HG02885 (cell line): Measurements from ENCODE around the gene CCL15.
"Not testable (repeated sequence)": the region's sequence is repeated elsewhere in the genome, so short reads cannot be mapped to it uniquely, and the experiment has no call there.

Experiments used
- ATAC-seq: cut with Tn5 transposase; IDR thresholded peaks from one replicate; pipeline ENCODE4 v1.9.1; 2021; ENCODE audit warnings: mild to moderate bottlenecking; ENCODE audit not compliant: unreplicated experiment, poor library complexity

Gene CCL15

DNA sequence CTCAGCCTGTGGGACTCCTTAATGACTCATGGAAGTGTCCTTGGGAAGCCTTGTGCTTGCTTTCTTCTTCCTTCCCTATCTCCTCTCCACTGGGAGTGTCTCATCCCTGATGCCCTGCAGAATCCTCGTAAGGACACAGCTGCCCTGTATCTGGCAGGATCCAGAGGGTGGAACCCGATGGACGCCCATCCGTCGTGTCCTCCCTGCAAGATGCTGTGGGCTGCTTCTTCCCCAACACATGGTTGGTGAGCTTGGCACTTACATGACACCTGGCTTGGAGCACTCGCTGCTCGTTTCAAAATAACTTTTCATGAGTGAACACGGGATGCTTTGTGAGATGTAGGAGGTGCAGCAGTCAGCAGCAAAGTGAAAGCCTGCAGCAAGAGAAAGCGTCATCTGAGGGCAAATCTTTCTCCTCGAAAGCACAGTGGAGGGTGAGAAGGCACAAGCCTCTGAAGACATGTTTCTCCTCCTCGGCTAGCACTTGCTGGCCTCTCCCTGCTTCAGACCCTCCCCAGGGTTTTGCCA is 3.3 kb downstream of the CCL15 start:
- no peak for ATAC-seq

GRCh38 chr17:35995346-35995745 is 6.0 kb downstream of the CCL15 start:
- ATAC-seq: not testable (repeated sequence)

DNA sequence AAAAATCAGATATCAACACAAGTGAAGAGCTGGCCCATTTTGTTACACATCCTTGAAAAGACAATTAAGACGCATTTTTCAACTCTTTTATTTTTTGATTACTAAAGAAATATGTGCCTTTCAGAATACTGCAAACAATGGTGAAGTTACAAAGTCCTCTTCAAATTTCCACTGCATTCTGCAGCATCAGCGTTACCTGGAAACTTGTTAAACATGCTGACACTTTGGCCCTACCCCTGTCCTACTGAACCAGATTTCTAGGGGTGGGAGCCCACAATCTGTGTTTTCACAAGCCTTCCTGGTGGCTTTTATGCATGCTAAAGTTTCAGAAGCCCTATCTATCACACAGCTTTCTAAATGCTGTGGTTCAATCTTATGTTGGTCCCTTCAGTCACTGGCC is 10.3 kb downstream of the CCL15 start:
- no peak for ATAC-seq

GRCh38 chr17:35988164-35988563 is 13.2 kb downstream of the CCL15 start:
- no peak for ATAC-seq

GRCh38 chr17:35986643-35987042 is 14.7 kb downstream of the CCL15 start, which contains the start of gene CCL14:
TSS of gene CCL14 (minus strand) at chr17:35986729. CDS start at chr17:35986649, 80 bp downstream.
- ATAC-seq: no peak

DNA sequence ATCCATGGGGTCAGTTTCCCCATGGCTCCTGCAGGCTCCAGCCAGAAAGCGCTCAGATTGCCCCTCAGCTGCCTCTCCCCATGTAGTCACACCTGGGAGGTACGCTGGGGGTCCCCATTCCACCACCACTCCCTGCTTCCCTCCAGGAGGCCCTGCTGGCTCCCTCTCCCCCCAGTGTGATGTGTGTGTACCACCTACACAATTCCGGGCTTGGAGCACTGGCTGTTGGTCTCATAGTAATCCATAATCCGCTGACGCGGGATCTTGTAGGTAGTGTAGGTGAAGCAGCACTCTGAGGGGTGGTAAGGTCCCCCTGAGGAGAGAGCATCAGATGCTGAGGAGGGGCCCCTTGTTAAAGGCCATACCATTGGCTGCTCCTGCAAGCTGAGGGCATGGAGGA is 17.2 kb downstream of the CCL15 start:
- ATAC-seq: no peak

DNA sequence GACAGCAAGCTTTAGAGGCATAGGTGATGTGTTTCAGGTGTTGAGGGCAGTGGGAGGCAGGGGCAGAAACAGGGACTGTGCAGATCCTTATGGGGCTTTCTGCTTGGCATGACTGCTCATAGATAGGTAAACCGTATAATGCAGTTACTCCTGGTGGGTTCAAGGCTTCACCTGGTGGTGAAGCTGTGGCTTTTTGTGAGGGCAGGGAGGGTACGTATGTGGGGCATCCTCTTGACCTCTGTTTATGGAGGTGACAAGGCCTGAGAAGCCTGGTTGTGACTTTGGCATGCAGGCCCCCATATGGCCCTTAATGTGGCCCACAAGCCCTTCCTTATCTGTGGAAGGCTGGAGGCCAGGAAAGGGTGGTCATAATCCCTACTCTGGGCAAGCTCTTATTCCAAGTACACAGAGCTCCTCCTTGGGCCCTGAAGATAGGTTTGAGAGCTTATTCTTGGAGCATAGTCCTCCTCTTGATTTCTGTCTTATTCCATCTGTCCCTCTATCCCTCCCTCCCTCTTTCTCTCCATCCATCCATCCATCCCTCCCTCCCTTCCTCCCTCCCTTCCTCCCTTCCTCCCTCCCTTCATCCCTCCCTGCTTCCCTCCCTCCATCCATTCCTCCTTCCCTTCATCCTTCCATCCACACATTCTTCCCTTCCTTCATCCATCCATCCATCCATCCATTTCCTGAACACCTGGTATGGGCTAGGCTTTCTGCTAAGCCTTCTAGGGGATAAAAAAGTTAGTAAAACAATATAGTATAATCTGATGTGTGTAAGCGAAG is 18.8 kb downstream of the CCL15 start:
- no peak for ATAC-seq

DNA sequence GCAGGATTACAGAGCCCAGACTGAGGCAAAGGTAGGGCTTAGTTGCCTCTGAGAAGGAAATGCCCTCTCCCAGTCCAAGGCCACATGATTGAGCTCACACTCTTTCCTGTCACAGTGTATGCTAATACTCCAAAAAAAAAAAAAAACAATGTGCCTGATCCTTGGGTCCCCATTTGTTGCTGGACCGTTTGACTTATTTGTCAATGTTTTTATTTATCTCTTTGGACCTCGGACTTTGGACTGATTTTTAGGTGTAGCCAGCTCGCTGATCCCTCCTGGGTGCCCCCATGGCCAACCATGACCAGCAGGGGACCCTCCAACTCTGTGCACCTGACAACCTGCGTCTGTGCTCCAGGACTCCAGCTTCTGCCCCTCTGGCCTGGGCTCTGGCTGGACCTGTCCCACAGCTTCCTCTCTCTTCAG is 19.4 kb downstream of the CCL15 start:
- no peak for ATAC-seq

DNA sequence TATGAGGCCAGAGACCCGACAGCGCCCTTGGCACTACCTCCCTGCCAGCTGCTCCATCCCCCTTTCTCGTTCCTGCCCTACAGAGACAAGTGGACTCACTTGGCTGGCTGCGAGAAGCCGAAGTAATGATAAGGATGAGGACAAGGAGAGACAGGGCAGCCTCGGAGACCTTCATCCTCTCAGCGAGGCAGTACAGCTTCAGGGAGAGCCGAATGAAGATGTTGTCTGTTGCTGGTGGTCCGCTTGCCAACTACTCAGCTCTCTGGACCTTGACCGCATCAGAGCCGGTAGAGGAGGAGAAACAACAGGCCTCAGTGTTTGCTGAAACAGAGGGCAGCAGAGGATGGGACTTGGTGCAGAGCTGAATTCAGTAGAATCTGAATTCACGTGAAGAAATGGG is 20.1 kb downstream of the CCL15 start, which contains the start of gene CCL16:
Gene CCL16, minus strand, starts transcription at position 252 of the 400 bp plus-strand sequence. Its CDS starts 77 bp downstream, at position 175.
- ATAC-seq: no peak

- ATAC-seq: no peak
Measured at GRCh38 chr17:35978346-35978745, 23.0 kb downstream of the CCL15 start.

GRCh38 chr17:35977509-35977908 is 23.8 kb downstream of the CCL15 start:
- ATAC-seq: no peak

DNA sequence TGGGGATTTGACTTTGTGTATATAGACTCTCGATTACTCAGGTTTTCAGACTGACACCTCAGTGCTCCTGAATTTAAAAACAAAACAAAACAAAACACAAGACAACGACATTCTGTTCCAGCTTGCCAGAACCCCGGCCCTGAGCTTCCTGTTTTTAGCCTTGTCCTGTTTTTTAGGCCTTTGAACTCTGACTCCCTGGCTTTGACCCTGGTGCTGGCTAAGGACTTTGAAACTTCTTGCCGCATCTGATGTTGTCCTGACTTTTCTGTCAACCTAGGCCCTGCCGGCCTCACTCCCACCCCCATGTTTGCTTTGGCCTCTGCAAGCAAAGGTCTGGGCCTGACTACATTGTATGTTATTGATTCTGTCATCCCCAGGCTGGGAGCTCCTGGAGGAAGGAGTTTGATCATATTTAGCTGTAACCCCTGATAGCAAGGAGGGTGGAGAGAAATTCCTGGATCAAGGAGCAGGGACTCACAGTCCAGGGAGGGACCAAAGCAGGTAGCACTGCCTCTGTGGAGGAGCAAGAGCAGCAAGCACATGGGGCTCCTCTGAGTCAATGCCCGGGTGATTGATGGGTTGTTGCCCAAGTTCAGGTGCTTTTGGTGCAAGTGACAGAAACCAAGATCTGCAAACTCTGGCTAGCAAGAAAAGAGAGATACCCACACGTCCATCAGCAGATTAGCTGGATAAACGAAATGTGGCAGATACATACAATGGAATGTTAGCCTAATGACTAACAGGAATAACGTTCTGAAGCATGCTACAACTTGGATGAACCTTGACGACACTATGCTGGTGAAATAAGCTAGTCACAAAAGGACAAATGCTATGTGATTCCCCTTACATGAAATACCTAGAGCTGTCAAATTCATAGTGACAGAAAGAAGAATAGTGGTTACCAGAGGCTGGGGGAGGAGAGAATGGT is 27.8 kb downstream of the CCL15 start:
- ATAC-seq: no peak

DNA sequence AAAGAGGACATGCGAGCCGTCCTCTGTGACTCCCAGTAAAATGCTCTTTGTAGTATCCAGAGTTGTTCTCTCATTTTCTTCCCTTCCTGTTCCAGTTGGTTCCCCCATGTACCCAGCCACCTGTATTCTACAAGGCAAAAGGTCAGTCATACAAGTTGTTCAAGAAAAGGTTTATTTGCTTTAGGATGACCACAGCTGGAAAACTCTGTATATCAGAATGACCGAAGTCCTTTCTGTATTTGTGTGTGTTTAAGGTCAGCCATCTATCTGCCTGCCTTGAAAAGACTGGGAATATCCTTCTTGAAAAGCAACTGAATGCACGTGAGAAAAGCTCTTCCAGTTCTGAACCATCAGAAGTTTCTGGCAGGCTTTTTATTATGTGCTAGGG is 28.4 kb downstream of the CCL15 start:
- ATAC-seq: no peak

DNA sequence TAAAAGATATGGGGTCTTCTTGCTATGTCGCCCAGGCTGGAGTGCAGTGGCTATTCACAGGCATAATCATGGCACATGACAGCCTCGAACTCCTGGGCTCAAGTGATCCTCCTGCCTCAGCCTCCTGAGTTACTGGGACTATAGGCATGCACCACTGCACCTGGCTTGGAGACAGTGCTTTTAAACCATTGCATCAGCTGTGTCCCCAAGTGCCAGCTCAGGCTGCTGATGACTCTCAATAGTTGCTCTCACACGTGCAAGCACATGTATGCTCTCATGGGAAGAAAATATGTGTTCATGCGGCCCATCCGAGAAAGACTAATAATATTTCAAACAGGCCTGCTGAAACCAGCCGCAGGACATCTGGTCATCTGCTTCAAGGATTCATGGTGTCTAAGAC is 28.8 kb downstream of the CCL15 start:
- ATAC-seq: no peak

DNA sequence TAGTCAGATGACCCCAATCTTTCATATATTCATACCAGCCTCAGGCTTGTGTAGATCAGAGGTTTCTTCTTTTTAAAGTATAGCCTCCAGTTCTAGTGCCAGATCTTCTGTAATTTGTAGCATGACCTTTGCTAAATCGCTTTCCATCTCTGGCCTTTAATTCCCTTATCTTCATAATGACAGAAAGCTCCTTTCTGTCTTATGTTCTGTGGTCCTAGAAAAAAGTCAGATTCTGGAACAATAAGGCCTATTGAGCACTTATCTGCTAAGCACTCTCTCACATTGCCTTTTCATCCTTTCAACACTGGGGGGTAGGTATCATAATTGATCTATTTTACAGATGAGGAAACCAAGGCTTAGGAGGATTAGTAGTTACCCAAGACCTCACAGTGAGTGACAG is 29.3 kb downstream of the CCL15 start:
- no peak for ATAC-seq

- no peak for ATAC-seq
Measured at GRCh38 chr17:35969558-35970380, 31.6 kb downstream of the CCL15 start.

GRCh38 chr17:35968520-35969054 is 32.8 kb downstream of the CCL15 start:
- no peak for ATAC-seq

- no peak for ATAC-seq
Measured at GRCh38 chr17:35965272-35965671, 36.1 kb downstream of the CCL15 start.

DNA sequence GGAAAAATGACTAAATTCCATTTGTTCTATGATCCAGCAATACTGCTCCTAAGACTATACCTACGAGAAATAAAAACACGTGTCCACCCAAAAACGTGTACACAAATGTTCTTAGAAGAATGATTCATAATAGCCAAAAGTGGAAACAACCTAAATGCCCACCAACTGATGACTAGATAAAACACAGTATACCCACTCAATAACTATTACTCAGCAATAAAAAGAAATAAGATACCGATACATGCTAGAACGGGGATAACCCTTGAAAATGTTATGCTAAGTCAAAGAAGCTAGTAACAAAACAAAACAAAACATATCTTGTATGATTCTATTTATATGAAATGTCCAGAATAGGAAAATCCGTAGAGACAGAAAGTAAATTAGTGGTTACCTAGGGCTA is 37.7 kb downstream of the CCL15 start:
- no peak for ATAC-seq

DNA sequence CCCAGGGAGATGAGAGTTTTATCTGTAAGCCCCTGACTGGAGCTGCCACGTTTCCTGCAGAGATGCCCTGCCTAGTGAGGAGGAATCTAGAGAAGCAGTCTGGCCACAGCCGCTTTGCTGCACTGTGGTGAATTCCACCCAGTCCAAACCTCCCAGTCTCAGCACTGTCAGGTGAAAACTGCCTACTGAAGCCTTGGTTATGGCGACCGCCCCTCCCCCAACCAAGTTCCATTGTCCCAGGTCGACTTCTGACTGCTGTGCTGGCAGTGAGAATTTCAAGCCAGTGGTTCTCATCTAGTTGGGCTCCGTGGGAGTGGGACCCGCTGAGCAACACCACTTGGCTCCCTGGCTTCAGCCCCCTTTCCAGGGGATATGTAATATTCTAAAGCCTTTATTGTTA is 47.6 kb downstream of the CCL15 start:
- ATAC-seq: no peak
